AG09319 (cell line): ENCODE results near the gene VSIG10.
"Not testable (repeated sequence)": the region's sequence is repeated elsewhere in the genome, so short reads cannot be mapped to it uniquely, and the experiment has no call there.

Experiments
- DNase-seq: peaks from one replicate; pipeline ENCODE4 v3.0.0-alpha.2; 2010; ENCODE audit warnings: low read depth; ENCODE audit errors: extremely low read depth
- CTCF ChIP-seq: IDR thresholded peaks from 2 replicates; pipeline ENCODE4 v1.5.1; 2011; ENCODE audit warnings: low read depth, mild to moderate bottlenecking, inconsistent platforms, low read length, moderate library complexity

Gene VSIG10

GRCh38 chr12:118094039-118094438, 9.8 kb downstream of the VSIG10 start:
- no peak for TF ChIP-seq CTCF

GRCh38 chr12:118089782-118090181, 14.0 kb downstream of the VSIG10 start:
- TF ChIP-seq CTCF: no peak
- DNase-seq: no peak

More at GRCh38 chr12:118094039-118094438, 9.8 kb downstream of the VSIG10 start:
- DNase-seq: no peak

- TF ChIP-seq CTCF: no peak
These were observed 21.6 kb downstream of the VSIG10 start for GRCh38 chr12:118082161-118082560.

GRCh38 chr12:118081521-118081920, 22.3 kb downstream of the VSIG10 start:
- DNase-seq: not testable (repeated sequence)

More at GRCh38 chr12:118082161-118082560, 21.6 kb downstream of the VSIG10 start:
- DNase-seq: no peak

GRCh38 chr12:118073768-118074167, 30.0 kb downstream of the VSIG10 start:
- no peak for DNase-seq
- TF ChIP-seq CTCF: no peak

GRCh38 chr12:118070650-118071049, 33.2 kb downstream of the VSIG10 start:
- TF ChIP-seq CTCF: no peak
- DNase-seq: no peak

- no peak for TF ChIP-seq CTCF
- DNase-seq: no peak
These were observed 35.4 kb downstream of the VSIG10 start for GRCh38 chr12:118068445-118068844.

- TF ChIP-seq CTCF: no peak
- no peak for DNase-seq
These were observed 38.4 kb downstream of the VSIG10 start for GRCh38 chr12:118065380-118065779.
